ENCODE results near the gene KRT12.

KRT12 gene

DNA sequence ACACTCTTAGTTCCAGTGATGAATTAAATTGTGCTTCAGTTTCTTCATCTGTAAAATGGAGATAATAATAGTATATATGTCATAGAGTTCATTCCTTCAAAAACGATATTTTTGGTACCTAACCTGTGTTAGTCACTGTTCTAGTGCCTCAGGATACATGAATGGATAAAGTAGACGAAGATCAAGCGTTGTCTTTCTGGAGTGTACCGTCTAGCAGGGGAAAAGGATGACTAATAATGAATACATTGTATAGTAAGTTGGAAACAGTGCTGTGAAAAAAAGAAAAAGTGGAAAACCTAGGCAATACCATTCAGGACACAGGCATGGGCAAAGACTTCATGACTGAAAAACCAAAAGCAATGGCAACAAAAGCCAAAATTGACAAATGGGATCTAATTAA lies 53.2 kb downstream of the KRT12 start:
- Histone ChIP-seq H3K9ac (ENCODE audit: low read length) (no peak overlapping the region), H3K27ac (ENCODE audit: low read length) (no peak overlapping the region), H2AFZ (ENCODE audit: low read depth, low read length) (no peak overlapping the region), H3K9me3 (ENCODE audit: insufficient read depth, low read length) (no peaks in the 10 kb centered on the region), H3K36me3 (replicated peaks; ENCODE audit: low read depth, low read length) (peaks cover 13% of the 10 kb centered on the region), H3K4me3 (ENCODE audit: low read length) (no peak overlapping the region), H3K79me2 (ENCODE audit: low read length) (peaks cover 12% of the 10 kb centered on the region), H3K4me2 (ENCODE audit: low read length) (no peak overlapping the region), H4K20me1 (ENCODE audit: insufficient read depth, low read length) (no peaks in the 10 kb centered on the region), H3K4me1 (ENCODE audit: low read length) (peaks cover 5% of the 10 kb centered on the region; the same call in 1 of the 2 replicates), H3K27me3 (ENCODE audit: low read depth, low read length) (peaks cover 22% of the 10 kb centered on the region)
- TF ChIP-seq, protein P1, sequence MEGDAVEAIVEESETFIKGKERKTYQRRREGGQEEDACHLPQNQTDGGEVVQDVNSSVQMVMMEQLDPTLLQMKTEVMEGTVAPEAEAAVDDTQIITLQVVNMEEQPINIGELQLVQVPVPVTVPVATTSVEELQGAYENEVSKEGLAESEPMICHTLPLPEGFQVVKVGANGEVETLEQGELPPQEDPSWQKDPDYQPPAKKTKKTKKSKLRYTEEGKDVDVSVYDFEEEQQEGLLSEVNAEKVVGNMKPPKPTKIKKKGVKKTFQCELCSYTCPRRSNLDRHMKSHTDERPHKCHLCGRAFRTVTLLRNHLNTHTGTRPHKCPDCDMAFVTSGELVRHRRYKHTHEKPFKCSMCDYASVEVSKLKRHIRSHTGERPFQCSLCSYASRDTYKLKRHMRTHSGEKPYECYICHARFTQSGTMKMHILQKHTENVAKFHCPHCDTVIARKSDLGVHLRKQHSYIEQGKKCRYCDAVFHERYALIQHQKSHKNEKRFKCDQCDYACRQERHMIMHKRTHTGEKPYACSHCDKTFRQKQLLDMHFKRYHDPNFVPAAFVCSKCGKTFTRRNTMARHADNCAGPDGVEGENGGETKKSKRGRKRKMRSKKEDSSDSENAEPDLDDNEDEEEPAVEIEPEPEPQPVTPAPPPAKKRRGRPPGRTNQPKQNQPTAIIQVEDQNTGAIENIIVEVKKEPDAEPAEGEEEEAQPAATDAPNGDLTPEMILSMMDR (IDR thresholded peaks at IDR 0.05; ENCODE audit: low read depth, low read length) = no peak

DNA sequence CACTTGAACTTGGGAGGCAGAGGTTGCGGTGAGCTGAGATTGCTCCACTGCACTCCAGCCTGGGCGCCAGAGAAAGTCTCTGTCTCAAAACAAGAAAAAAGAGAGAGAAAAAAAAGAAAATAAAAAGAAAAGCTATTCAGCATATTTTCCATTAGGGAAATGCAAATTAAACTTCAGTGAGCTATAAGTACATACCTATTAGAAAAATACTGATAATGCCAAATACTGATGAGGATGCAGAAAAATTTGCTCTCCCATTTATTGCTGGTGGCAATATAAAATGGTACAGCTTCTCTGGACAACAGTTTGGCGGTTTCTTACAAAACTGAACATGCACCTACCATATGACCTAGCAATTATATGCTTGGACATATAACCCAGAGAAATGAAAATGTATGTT lies 54.4 kb downstream of the KRT12 start:
- Histone ChIP-seq H3K27ac (ENCODE audit: low read length) (no peak overlapping the region), H3K79me2 (ENCODE audit: low read length) (peaks cover 4% of the 10 kb centered on the region), H2AFZ (ENCODE audit: low read depth, low read length) (no peak overlapping the region), H3K9me3 (ENCODE audit: insufficient read depth, low read length) (no peaks in the 10 kb centered on the region), H3K4me3 (ENCODE audit: low read length) (no peak overlapping the region), H3K9ac (ENCODE audit: low read length) (no peak overlapping the region), H4K20me1 (ENCODE audit: insufficient read depth, low read length) (no peaks in the 10 kb centered on the region), H3K27me3 (ENCODE audit: low read depth, low read length) (peaks cover 28% of the 10 kb centered on the region), H3K4me1 (ENCODE audit: low read length) (no peaks in the 10 kb centered on the region), H3K36me3 (replicated peaks; ENCODE audit: low read depth, low read length) (peaks cover 11% of the 10 kb centered on the region), H3K4me2 (ENCODE audit: low read length) (no peak overlapping the region)
- TF ChIP-seq, protein P1 (IDR thresholded peaks at IDR 0.05; ENCODE audit: low read depth, low read length) = no peak
- no peak for TF ChIP-seq EZH2phosphoT487 (IDR thresholded peaks at IDR 0.05; ENCODE audit: low read depth)

All from OCI-LY3 (cell line).